Measurements from ENCODE around the gene THAP11.
A peak's percentile ranks its signal among the peaks of the same experiment; 100 is the strongest.

THAP11 gene

DNA sequence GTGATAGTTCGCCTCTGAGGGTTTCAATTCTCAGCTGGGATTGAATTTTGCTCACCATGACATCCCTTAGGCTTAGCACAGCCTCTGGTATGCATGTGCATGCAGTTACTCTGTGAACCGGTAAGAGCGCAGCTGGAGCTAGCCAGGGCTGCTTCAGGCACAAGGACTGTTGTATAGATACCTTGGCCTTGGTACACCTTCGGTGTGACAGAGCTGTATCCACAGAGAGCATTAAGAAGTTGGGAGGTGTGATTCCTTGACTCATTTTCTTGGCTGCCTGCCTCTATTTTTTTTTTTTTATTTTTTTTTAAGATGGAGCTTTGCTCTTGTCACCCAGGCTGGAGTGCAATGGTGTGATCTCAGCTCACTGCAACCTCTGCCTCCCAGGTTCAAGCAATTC lies 2.4 kb downstream of the THAP11 start:
- peaks cover 37% of the 10 kb centered on the region for H3K4me1 ChIP-seq (ENCODE audit: insufficient read depth, low read length)
- no peaks in the 10 kb centered on the region for H3K9me3 ChIP-seq (ENCODE audit: low read length)
- H3K36me3 ChIP-seq (ENCODE audit: insufficient read depth, low read length) = peaks cover 5% of the 10 kb centered on the region
- H3K27me3 ChIP-seq (ENCODE audit: insufficient read depth, low read length) = no peaks in the 10 kb centered on the region
- H2AFZ ChIP-seq (ENCODE audit: low read depth, low read length) = no peak overlapping the region
- no peak overlapping the region for H3K4me3 ChIP-seq (ENCODE audit: low read length)

DNA sequence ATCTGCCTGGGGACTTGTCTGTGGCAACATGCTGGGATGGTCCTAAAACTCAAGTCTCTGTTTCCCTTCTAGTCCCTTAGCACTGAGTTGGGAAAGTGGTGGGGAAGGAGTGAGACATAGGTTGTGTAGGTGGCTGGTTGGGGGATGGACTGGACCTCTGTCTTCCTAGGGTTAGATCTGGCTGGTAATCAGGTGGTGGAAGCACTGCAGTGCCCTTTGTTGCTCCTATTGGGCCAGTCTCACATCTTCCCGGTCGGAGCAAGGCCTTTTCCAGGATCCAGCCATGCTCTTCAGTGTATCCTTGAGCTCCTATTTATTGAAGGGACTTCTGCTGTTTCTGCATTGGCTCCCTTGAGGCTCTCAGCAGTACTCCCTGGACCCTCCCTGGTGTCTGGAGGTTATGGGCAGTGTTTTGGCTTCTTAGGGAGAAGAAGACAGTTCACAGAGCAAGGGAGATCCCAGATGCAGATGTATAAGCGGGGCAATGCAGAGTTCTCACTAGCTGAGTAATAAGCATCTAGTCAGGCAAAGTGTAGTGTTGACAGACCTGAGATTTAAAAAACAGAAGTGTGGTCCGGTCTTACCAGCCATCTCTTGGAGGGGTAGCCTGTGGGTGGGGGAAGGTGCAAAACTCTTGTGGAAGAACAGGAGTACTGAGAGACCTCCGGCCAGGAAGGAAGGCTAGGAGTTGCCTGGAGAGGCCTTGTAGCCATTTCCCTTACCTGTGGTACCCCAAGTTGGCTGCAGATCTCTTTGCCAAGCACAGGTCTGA lies 3.4 kb downstream of the THAP11 start:
- Histone ChIP-seq H3K36me3 (ENCODE audit: insufficient read depth, low read length) (peaks cover 7% of the 10 kb centered on the region), H3K4me3 (ENCODE audit: low read length) (peak overlapping the region; percentile 96), H3K9me3 (ENCODE audit: low read length) (no peaks in the 10 kb centered on the region), H2AFZ (ENCODE audit: low read depth, low read length) (no peak overlapping the region), H3K4me1 (ENCODE audit: insufficient read depth, low read length) (peaks cover 37% of the 10 kb centered on the region), H3K27me3 (ENCODE audit: insufficient read depth, low read length) (no peaks in the 10 kb centered on the region)

DNA sequence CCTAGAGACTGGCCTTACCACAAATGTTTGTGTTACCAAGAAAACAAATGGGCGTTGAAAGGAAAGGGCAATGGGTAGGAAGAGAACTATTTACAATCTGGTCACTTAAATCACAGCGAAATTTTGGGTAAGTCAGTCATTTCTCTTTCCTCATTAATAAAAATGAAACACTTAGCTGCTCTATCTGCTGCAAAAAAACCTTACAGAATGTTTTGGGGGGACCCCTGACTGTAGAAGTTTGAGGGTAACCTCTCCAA lies 3.9 kb downstream of the THAP11 start:
- Histone ChIP-seq H2AFZ (ENCODE audit: low read depth, low read length) (peak overlapping the region; percentile 13), H3K9me3 (ENCODE audit: low read length) (no peaks in the 10 kb centered on the region), H3K27me3 (ENCODE audit: insufficient read depth, low read length) (no peaks in the 10 kb centered on the region), H3K4me3 (ENCODE audit: low read length) (peak overlapping the region; percentile 96), H3K36me3 (ENCODE audit: insufficient read depth, low read length) (peaks cover 9% of the 10 kb centered on the region), H3K4me1 (ENCODE audit: insufficient read depth, low read length) (peaks cover 37% of the 10 kb centered on the region)

DNA sequence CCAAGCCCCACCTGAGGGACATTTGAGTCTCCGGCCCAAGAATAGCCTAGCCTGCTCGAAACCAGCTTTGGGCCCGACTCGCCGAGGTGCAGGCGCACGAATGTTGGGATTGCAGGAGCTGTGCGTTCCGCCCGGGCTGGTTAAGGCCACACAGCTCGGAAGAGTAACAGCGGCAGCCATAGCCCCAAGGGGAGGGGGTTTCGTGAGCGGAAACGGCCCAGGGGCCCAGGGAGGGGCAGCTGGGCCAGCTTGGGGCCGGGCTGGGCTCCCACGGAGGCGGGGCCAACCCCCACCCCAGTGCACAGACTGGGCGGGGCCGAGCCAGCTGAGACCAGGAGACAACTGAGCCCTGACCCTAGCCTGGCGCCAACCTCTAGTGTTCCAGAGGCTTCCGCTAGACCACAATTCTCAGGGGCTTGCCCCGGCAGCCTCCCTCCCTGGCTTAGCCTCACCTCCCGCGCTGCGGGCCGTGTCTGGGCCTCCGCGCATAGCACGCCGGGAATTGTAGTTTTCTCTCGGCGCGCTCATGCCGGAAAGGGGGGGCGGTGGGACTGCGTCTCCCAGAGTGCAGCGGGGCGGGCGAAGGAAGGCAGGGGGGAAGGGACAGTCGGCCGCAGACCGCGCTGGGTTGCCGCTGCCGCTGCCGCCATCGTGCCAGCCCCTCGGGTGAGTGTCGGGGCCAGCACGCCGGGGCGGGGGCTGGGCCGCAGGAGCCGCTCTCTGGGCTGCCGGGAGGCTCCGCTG lies 4.4 kb downstream of the THAP11 start, which contains the start of gene NUTF2:
Gene NUTF2 (plus strand): TSS at position 614 of the 744 bp plus-strand sequence. CDS start 18,198 bp downstream, outside the sequence.
- Histone ChIP-seq H2AFZ (ENCODE audit: low read depth, low read length) (peak within 1 kb of the TSS; percentile 51), H3K4me3 (ENCODE audit: low read length) (peak within 1 kb of the TSS; percentile 96), H3K27me3 (ENCODE audit: insufficient read depth, low read length) (no peaks in the 10 kb centered on the region), H3K9me3 (ENCODE audit: low read length) (no peaks in the 10 kb centered on the region), H3K4me1 (ENCODE audit: insufficient read depth, low read length) (peaks cover 37% of the 10 kb centered on the region), H3K36me3 (ENCODE audit: insufficient read depth, low read length) (peaks cover 9% of the 10 kb centered on the region)

DNA sequence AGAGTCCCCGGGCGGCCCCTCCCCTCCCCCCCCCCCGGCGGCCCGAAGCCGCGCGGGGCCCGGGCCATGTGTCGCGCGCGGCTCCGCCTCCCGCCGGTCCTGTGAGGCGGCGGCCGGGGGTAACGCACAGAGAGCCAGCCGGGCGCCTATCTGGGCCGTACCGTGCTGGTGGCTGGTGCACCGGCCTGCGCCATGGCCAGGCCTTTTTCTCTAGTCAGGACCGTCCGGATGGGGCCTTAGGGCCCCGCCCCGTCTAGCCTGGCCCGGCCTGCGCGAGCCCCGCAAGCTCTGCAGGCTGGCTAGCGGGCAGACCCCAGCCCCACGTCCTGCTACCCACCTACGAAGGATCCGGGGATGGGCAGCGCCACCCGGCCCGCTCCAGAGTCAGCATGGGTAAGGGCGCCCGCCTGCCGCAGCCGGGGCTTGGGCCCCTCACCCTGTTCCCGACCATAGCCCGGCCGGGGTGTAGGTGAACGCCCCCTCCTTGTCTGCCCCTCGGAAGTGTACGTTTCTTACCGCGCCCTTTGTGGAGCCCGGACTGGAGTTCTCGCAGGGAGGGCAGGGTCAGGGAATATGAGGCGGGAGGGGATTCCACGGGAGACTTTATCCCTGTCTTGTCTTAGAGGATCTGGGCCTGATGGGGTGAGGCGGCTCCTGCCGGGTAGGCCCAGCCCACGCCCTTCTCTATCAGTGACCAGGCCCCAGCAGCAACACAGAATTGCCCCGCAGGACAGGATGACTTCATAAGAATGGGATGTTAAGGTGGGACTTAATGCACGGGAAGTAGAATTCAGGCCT lies 5.1 kb downstream of the THAP11 start, which contains the start of gene CENPT:
Gene CENPT (minus strand): TSS at position 630 of the 798 bp plus-strand sequence. CDS start 13,834 bp downstream, outside the sequence.
- Histone ChIP-seq H2AFZ (ENCODE audit: low read depth, low read length) (peak within 1 kb of the TSS; percentile 51), H3K9me3 (ENCODE audit: low read length) (no peaks in the 10 kb centered on the region), H3K27me3 (ENCODE audit: insufficient read depth, low read length) (no peaks in the 10 kb centered on the region), H3K4me3 (ENCODE audit: low read length) (peak within 1 kb of the TSS; percentile 96), H3K4me1 (ENCODE audit: insufficient read depth, low read length) (peaks cover 37% of the 10 kb centered on the region), H3K36me3 (ENCODE audit: insufficient read depth, low read length) (peaks cover 12% of the 10 kb centered on the region)

DNA sequence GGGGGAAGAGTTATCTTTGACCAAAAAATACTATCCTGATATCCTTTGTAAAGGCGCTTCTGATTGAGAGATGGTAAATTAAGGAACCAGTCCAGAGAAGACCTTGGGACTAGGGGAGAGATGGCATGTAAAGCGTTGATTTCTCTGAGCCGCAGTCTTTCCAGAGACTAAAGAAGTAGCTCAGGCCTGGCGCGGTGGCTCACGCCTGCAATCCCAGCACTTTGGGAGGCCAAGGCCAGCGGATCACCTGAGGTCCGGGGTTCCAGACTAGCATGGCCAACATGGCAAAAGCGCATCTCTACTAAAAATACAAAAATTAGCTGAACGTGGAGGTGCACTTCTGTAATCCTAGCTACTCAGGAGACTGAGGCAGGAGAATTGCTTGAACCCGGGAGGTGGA lies 6.0 kb downstream of the THAP11 start:
- Histone ChIP-seq H3K4me1 (ENCODE audit: insufficient read depth, low read length) (peaks cover 36% of the 10 kb centered on the region), H2AFZ (ENCODE audit: low read depth, low read length) (no peak overlapping the region), H3K36me3 (ENCODE audit: insufficient read depth, low read length) (peaks cover 12% of the 10 kb centered on the region), H3K27me3 (ENCODE audit: insufficient read depth, low read length) (no peaks in the 10 kb centered on the region), H3K4me3 (ENCODE audit: low read length) (peak overlapping the region; percentile 96), H3K9me3 (ENCODE audit: low read length) (no peaks in the 10 kb centered on the region)

- Histone ChIP-seq H3K36me3 (ENCODE audit: insufficient read depth, low read length) (peaks cover 16% of the 10 kb centered on the region), H3K4me3 (ENCODE audit: low read length) (no peak overlapping the region)
Observed at GRCh38 chr16:67853670-67854069, 11.6 kb downstream of the THAP11 start.

GRCh38 chr16:67855789-67856188 lies 13.7 kb downstream of the THAP11 start:
- Histone ChIP-seq H3K27me3 (ENCODE audit: insufficient read depth, low read length) (no peaks in the 10 kb centered on the region), H2AFZ (ENCODE audit: low read depth, low read length) (no peak overlapping the region), H3K36me3 (ENCODE audit: insufficient read depth, low read length) (peaks cover 12% of the 10 kb centered on the region), H3K4me3 (ENCODE audit: low read length) (no peak overlapping the region), H3K4me1 (ENCODE audit: insufficient read depth, low read length) (no peaks in the 10 kb centered on the region), H3K9me3 (ENCODE audit: low read length) (no peaks in the 10 kb centered on the region)

More at GRCh38 chr16:67853670-67854069, 11.6 kb downstream of the THAP11 start:
- Histone ChIP-seq H3K4me1 (ENCODE audit: insufficient read depth, low read length) (no peaks in the 10 kb centered on the region), H2AFZ (ENCODE audit: low read depth, low read length) (no peak overlapping the region), H3K27me3 (ENCODE audit: insufficient read depth, low read length) (no peaks in the 10 kb centered on the region), H3K9me3 (ENCODE audit: low read length) (no peaks in the 10 kb centered on the region)

DNA sequence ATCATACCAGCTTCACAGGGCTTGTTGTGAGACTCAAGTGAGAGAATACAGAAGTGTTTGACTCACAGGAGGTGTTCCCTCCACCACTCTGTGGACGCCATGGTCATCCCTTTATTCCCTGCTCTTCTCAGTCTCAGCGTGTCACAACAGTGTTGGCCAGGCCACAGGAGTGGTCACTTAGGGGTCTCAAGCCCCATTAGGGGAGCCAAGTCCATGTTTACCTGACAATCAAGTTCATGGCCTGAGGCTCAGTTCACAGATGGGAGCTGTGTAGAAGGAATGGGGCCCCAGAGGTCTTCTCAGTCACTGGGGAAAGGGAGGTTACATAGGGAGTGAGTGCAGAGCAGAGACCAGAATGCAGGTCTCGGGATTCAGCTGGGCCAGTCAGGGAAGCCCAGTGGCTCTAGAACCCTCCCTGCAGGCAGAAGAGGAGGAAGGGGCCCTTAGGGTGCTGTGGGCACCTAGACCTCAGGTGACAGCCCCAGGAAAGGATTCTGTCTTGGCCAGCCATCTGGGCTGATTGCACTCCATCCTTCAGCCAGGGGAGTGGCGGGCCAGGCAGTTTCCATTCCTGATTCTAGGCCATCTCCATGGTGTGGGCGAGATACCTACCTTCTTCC lies 14.9 kb downstream of the THAP11 start:
- H3K4me1 ChIP-seq (ENCODE audit: insufficient read depth, low read length) = no peaks in the 10 kb centered on the region
- no peaks in the 10 kb centered on the region for H3K27me3 ChIP-seq (ENCODE audit: insufficient read depth, low read length)
- no peaks in the 10 kb centered on the region for H3K9me3 ChIP-seq (ENCODE audit: low read length)
- H3K4me3 ChIP-seq (ENCODE audit: low read length) = no peak overlapping the region
- no peak overlapping the region for H2AFZ ChIP-seq (ENCODE audit: low read depth, low read length)
- H3K36me3 ChIP-seq (ENCODE audit: insufficient read depth, low read length) = peaks cover 20% of the 10 kb centered on the region

DNA sequence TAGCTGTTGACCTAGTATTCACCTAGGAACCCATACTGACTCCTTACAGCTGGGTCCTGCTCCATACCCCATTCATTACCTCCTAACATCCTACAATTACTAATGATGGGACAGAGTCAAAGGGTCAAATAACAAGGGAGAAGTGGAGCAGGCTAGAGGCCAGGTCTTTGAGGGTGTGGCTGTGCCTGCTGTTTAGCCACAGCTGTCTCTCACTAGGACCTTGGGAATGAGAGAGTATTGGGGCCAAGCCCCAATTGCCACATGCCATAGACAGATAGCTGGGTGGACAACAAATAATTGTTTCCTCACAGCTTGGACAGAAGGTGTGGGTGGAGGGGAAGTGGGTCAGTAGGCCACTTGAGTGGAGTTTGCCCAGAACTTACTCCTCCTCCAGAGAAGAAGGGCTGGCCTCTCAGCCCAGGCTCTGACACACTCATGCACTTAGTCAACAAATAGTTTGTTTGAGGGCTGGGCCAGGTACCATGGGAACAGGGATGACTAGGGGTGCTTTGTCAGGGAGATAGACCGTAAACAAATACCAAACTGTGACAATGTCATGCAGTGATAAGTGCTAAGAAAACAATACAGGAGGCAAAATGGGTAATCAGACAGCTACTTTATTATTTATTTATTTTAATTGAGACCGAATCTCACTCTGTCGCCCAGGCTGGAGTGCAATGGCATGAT lies 15.6 kb downstream of the THAP11 start:
- Histone ChIP-seq H3K4me1 (ENCODE audit: insufficient read depth, low read length) (no peaks in the 10 kb centered on the region), H3K27me3 (ENCODE audit: insufficient read depth, low read length) (no peaks in the 10 kb centered on the region), H3K4me3 (ENCODE audit: low read length) (no peak overlapping the region), H3K9me3 (ENCODE audit: low read length) (no peaks in the 10 kb centered on the region), H2AFZ (ENCODE audit: low read depth, low read length) (no peak overlapping the region), H3K36me3 (ENCODE audit: insufficient read depth, low read length) (peaks cover 22% of the 10 kb centered on the region)

DNA sequence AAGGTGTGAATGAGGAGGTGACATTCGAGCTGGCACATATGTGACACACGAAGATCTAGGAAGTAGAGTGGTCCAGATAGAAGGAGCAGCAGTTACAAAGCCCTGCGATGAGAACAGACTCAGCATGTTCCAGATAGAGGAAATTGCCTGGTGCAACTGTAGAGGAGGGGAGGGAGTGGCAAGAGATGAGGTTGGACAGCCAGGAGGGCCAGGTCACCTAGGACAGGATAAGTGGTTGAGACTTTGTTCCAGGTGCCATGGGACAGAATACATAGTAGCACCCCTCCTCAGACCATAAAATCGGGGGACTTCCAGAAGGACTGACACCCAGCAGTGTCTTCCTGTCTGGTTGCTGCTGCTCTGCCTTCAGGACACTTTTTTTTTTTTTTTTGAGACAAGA lies 16.4 kb downstream of the THAP11 start:
- no peaks in the 10 kb centered on the region for H3K9me3 ChIP-seq (ENCODE audit: low read length)
- no peaks in the 10 kb centered on the region for H3K27me3 ChIP-seq (ENCODE audit: insufficient read depth, low read length)
- H3K4me1 ChIP-seq (ENCODE audit: insufficient read depth, low read length) = no peaks in the 10 kb centered on the region
- peaks cover 22% of the 10 kb centered on the region for H3K36me3 ChIP-seq (ENCODE audit: insufficient read depth, low read length)
- no peak overlapping the region for H3K4me3 ChIP-seq (ENCODE audit: low read length)
- H2AFZ ChIP-seq (ENCODE audit: low read depth, low read length) = no peak overlapping the region
